NT2/D1 (cell line): Measurements from ENCODE around the gene TK1.

Experiments
- SUZ12 ChIP-seq: IDR thresholded peaks from 2 replicates; pipeline ENCODE4 v1.6.1; 2011; ENCODE audit not compliant: insufficient read length, insufficient read depth; ENCODE audit errors: extremely low read depth
- YY1 ChIP-seq: IDR thresholded peaks from 2 replicates; pipeline ENCODE4 v1.6.1; 2011; ENCODE audit not compliant: insufficient read length, insufficient read depth
- ZNF274 ChIP-seq: IDR thresholded peaks from 2 replicates; pipeline ENCODE4 v1.6.1; 2011; ENCODE audit warnings: mild to moderate bottlenecking, low read depth, low read length

GRCh38 chr17:78204387-78205123 is 17.7 kb upstream of the TK1 start:
- no peak for TF ChIP-seq ZNF274
- TF ChIP-seq YY1: no peak
- no peak for TF ChIP-seq SUZ12
